OCI-LY7 (cell line): ENCODE results near the gene RPS6KA6. TPM values are rescaled to one million over a fixed set of nuclear protein-coding genes. Genes with fewer than 3 reads are reported as not detected.
"Not testable (repeated sequence)": the region's sequence is repeated elsewhere in the genome, so short reads cannot be mapped to it uniquely, and the experiment has no call there.

ENCODE experiments used
- BruUV-seq: library from RNA; stranded (reverse); fragments of 400-500 nt; replicated peaks from 2 replicates; lab custom pipeline; 2021; lab: Mats Ljungman, UMichigan
- CTCF ChIA-PET: fragments of 300-600 bp; sonication (Branson Sonifier 250); formaldehyde crosslinking; loops from one replicate; lab custom pipeline; 2022; ENCODE audit warnings: antibody characterized with exemption; ENCODE audit not compliant: unreplicated experiment; lab: Charles Lee
- POLR2A ChIA-PET: fragments of 300-600 bp; sonication (Branson Sonifier 250); formaldehyde crosslinking; loops from one replicate; lab custom pipeline; 2022; ENCODE audit warnings: antibody characterized with exemption; lab: Charles Lee
- DNase-seq: peaks from one replicate; pipeline ENCODE4 v3.0.0-alpha.2; 2015; ENCODE audit warnings: low spot score
- H2AFZ ChIP-seq: fragments of 200-600 bp; sonication (generic), shearing (Covaris generic); 2 replicates; pipeline ENCODE4 v1.6.1; 2014; ENCODE audit warnings: mild to moderate bottlenecking, antibody characterized with exemption, low read length, moderate library complexity
- H3K27ac ChIP-seq: fragments of 200-600 bp; sonication (generic); 2 replicates; pipeline ENCODE4 v1.5.1; 2014; ENCODE audit warnings: mixed run types, low read depth, mild to moderate bottlenecking, moderate library complexity, low read length, inconsistent platforms; ENCODE audit not compliant: poor library complexity, severe bottlenecking
- H3K36me3 ChIP-seq: fragments of 200-600 bp; sonication (generic); 2 replicates; pipeline ENCODE4 v1.6.1; 2014; ENCODE audit warnings: mild to moderate bottlenecking, antibody characterized with exemption, low read length, moderate library complexity, mixed read lengths; ENCODE audit not compliant: insufficient read depth
- H3K4me1 ChIP-seq: fragments of 200-600 bp; sonication (generic); 2 replicates; pipeline ENCODE4 v1.5.1; 2014; ENCODE audit warnings: mild to moderate bottlenecking, low read length; ENCODE audit not compliant: insufficient read depth, poor library complexity, severe bottlenecking
- H3K4me2 ChIP-seq: fragments of 200-600 bp; sonication (generic); 2 replicates; pipeline ENCODE4 v1.6.1; 2014; ENCODE audit warnings: mild to moderate bottlenecking, low read length
- H3K4me3 ChIP-seq: fragments of 200-600 bp; sonication (generic); 2 replicates; pipeline ENCODE4 v1.5.1; 2014; ENCODE audit warnings: mild to moderate bottlenecking, low read depth, low read length; ENCODE audit not compliant: poor library complexity, severe bottlenecking
- H3K79me2 ChIP-seq: fragments of 200-600 bp; sonication (generic); 2 replicates; pipeline ENCODE4 v1.6.1; 2016; ENCODE audit warnings: low read depth, mild to moderate bottlenecking, low read length, moderate library complexity, mixed read lengths; ENCODE audit not compliant: insufficient read depth
- H3K9me2 ChIP-seq: fragments of 200-600 bp; sonication (generic); 2 replicates; pipeline ENCODE4 v1.6.1; 2016; ENCODE audit warnings: mild to moderate bottlenecking, low read length, mixed read lengths; ENCODE audit not compliant: insufficient read depth
- H3K9me3 ChIP-seq: fragments of 200-600 bp; sonication (generic); 2 replicates; pipeline ENCODE4 v1.6.1; 2014; ENCODE audit warnings: mild to moderate bottlenecking, mixed run types, low read length, mixed read lengths
- H4K20me1 ChIP-seq: fragments of 200-600 bp; sonication (generic); 2 replicates; pipeline ENCODE4 v1.6.1; 2014; ENCODE audit warnings: mild to moderate bottlenecking, antibody characterized with exemption, low read length, moderate library complexity, mixed read lengths; ENCODE audit not compliant: insufficient read depth
- CTCF ChIP-seq: fragments of 200-600 bp; sonication (generic); conservative IDR thresholded peaks from 2 replicates; pipeline ENCODE4 v1.5.1; 2014; ENCODE audit warnings: mild to moderate bottlenecking, antibody characterized with exemption, low read length, moderate library complexity, mixed read lengths
- EZH2phosphoT487 ChIP-seq: fragments of 200-600 bp; sonication (generic); IDR thresholded peaks from 2 replicates; pipeline ENCODE4 v1.6.1; 2018; ENCODE audit warnings: low read depth, borderline replicate concordance, mild to moderate bottlenecking, mixed run types, antibody characterized with exemption, low read length, moderate library complexity, mixed read lengths
- intact Hi-C: fragments of 100-400 bp; cut with micrococcal nuclease; formaldehyde crosslinking; loops from one replicate; pipeline ENCODE4 v1.10.0; 2022; ENCODE audit not compliant: unreplicated experiment
- total RNA-seq, 2 experiments: library from RNA; depleted of rRNA in 1 of 2; stranded (reverse); fragments of >200 nt in 1 of 2; shearing (Covaris generic) in 1 of 2; gene quantifications; 2 replicates each; pipeline ENCODE4 v1.2.3, GENCODE V29; 2014 to 2022

RPS6KA6 gene
- total RNA-seq, 2 experiments from 2014 or later = not detected

GRCh38 chrX:84108584-84108983 is 79.4 kb downstream of the RPS6KA6 start:
- CTCF ChIA-PET = no interaction called here

GRCh38 chrX:84099120-84099519 is 88.9 kb downstream of the RPS6KA6 start:
- Histone ChIP-seq H3K4me1 (no peaks in the 10 kb centered on the region), H2AFZ (no peak overlapping the region), H3K4me2 (no peak overlapping the region), H4K20me1 (no peaks in the 10 kb centered on the region), H3K79me2 (no peaks in the 10 kb centered on the region), H3K4me3 (no peak overlapping the region), H3K9me2 (no peaks in the 10 kb centered on the region), H3K9me3 (no peaks in the 10 kb centered on the region), H3K36me3 (no peaks in the 10 kb centered on the region), H3K27ac (no peak overlapping the region)
- no TSS peak for BruUV-seq
- no peak for DNase-seq
- ChIA-PET CTCF (no interaction called here), POLR2A (no interaction called here)
- TF ChIP-seq EZH2phosphoT487 (no peak), CTCF (no peak)
- intact Hi-C loops = no loop called here

More at GRCh38 chrX:84108584-84108983, 79.4 kb downstream of the RPS6KA6 start:
- H3K9me2 ChIP-seq = no peaks in the 10 kb centered on the region
- no peaks in the 10 kb centered on the region for H3K79me2 ChIP-seq
- H2AFZ ChIP-seq = no peak overlapping the region
- POLR2A ChIA-PET = no interaction called here
- TF ChIP-seq CTCF (no peak), EZH2phosphoT487 (no peak)
- H3K4me3 ChIP-seq = no peak overlapping the region
- H3K4me1 ChIP-seq = no peaks in the 10 kb centered on the region
- H3K27ac ChIP-seq = no peak overlapping the region
- no peaks in the 10 kb centered on the region for H4K20me1 ChIP-seq
- no peaks in the 10 kb centered on the region for H3K36me3 ChIP-seq
- intact Hi-C loops = no loop called here
- no TSS peak for BruUV-seq
- DNase-seq = no peak
- H3K4me2 ChIP-seq = no peak overlapping the region
- no peaks in the 10 kb centered on the region for H3K9me3 ChIP-seq

- BruUV-seq, CTCF ChIA-PET, POLR2A ChIA-PET: not testable (repeated sequence)
Measured at GRCh38 chrX:84079479-84080197, 108.4 kb downstream of the RPS6KA6 start.

More at GRCh38 chrX:84079479-84080197, 108.4 kb downstream of the RPS6KA6 start:
- H4K20me1 ChIP-seq, H3K9me2 ChIP-seq, H3K27ac ChIP-seq, H3K4me2 ChIP-seq, H3K36me3 ChIP-seq, H3K79me2 ChIP-seq, H2AFZ ChIP-seq, DNase-seq, intact Hi-C loops, H3K4me3 ChIP-seq, H3K9me3 ChIP-seq, H3K4me1 ChIP-seq: not testable (repeated sequence)
